ENCODE results near the gene MAPK10. TPM values are rescaled to one million over a fixed set of nuclear protein-coding genes. Genes with fewer than 3 reads are reported as not detected.

The MAPK10 gene
- total and polyA plus RNA-seq, 4 donors, result 0.82 to 3.6 (median 2.3) TPM

DNA sequence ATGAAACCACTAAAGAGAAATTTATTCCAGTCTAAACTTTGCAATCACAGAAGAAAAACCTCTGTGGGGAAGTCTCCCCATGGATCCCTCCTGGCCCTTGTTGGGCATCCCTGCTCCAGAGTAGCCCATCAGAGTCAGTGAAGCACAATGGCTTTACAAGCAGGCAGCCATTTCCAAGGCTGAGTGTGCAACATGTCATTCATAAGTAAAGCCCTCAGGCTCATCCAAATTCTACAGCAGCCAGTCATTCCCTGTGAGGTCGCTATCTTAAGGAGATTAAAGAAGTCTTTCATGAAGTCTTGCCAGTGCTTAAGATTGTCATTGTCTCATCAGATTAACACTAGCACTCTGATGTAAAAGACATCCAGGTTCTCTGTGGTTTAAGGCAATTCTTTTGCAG is 17.0 kb upstream of the MAPK10 start:
- Histone ChIP-seq H3K4me3 (ENCODE audit: low read depth in 1 of 3, low read length in 3 of 3) (no peak overlapping the region), H3K4me1 (ENCODE audit: control insufficient read depth in 4 of 4, insufficient read depth in 4 of 4, low read length in 3 of 4) (no peaks in the 10 kb centered on the region), H3K36me3 (ENCODE audit: control insufficient read depth in 4 of 4, insufficient read depth in 3 of 4, low read depth in 1 of 4, low read length in 3 of 4) (no peaks in the 10 kb centered on the region), H3K9me3 (ENCODE audit: control insufficient read depth in 4 of 4, low read length in 3 of 4) (peaks cover 0 to 4% (median 1%) of the 10 kb centered on the region in 4 donors), H3K27ac (ENCODE audit: low read depth in 1 of 2, low read length in 2 of 2) (no peak overlapping the region), H3K9ac (ENCODE audit: low read depth in 1 of 2, low read length in 2 of 2) (no peak overlapping the region), H3K27me3 (ENCODE audit: control insufficient read depth in 4 of 4, insufficient read depth in 4 of 4, low read length in 3 of 4) (no peaks in the 10 kb centered on the region)
- no peak for DNase-seq (ENCODE audit: low spot score)
- 91% methylated on average over 1 of the region's 1 CpG for WGBS
- TF ChIP-seq HNF4G (IDR thresholded peaks at IDR 0.05) (no peak), RXRA (IDR thresholded peaks at IDR 0.05) (no peak), HNF4A (conservative IDR thresholded peaks at IDR 0.05) (no peak), RAD21 (IDR thresholded peaks at IDR 0.05) (no peak), TAF1 (conservative IDR thresholded peaks at IDR 0.05) (no peak), JUND (IDR thresholded peaks at IDR 0.05) (no peak), YY1 (IDR thresholded peaks at IDR 0.05) (no peak), NR2F2 (IDR thresholded peaks at IDR 0.05) (no peak), FOXA2 (IDR thresholded peaks at IDR 0.05) (no peak), EGR1 (IDR thresholded peaks at IDR 0.05; ENCODE audit: low read depth in 2 of 2) (no peak), FOXA1 (IDR thresholded peaks at IDR 0.05) (no peak), SP1 (IDR thresholded peaks at IDR 0.05) (no peak), GABPA (IDR thresholded peaks at IDR 0.05 in 1 of 2, conservative IDR thresholded peaks at IDR 0.05 in 1 of 2) (no peak)
- TF ChIP-seq, protein P1, sequence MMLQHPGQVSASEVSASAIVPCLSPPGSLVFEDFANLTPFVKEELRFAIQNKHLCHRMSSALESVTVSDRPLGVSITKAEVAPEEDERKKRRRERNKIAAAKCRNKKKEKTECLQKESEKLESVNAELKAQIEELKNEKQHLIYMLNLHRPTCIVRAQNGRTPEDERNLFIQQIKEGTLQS (IDR thresholded peaks at IDR 0.05), result no peak
- TF ChIP-seq, protein P2, sequence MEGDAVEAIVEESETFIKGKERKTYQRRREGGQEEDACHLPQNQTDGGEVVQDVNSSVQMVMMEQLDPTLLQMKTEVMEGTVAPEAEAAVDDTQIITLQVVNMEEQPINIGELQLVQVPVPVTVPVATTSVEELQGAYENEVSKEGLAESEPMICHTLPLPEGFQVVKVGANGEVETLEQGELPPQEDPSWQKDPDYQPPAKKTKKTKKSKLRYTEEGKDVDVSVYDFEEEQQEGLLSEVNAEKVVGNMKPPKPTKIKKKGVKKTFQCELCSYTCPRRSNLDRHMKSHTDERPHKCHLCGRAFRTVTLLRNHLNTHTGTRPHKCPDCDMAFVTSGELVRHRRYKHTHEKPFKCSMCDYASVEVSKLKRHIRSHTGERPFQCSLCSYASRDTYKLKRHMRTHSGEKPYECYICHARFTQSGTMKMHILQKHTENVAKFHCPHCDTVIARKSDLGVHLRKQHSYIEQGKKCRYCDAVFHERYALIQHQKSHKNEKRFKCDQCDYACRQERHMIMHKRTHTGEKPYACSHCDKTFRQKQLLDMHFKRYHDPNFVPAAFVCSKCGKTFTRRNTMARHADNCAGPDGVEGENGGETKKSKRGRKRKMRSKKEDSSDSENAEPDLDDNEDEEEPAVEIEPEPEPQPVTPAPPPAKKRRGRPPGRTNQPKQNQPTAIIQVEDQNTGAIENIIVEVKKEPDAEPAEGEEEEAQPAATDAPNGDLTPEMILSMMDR (IDR thresholded peaks at IDR 0.05; ENCODE audit: low read depth, low read length, missing input control), result no peak
- TF ChIP-seq, protein P3, sequence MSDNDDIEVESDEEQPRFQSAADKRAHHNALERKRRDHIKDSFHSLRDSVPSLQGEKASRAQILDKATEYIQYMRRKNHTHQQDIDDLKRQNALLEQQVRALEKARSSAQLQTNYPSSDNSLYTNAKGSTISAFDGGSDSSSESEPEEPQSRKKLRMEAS (IDR thresholded peaks at IDR 0.05), result no peak
- TF ChIP-seq, protein P4, sequence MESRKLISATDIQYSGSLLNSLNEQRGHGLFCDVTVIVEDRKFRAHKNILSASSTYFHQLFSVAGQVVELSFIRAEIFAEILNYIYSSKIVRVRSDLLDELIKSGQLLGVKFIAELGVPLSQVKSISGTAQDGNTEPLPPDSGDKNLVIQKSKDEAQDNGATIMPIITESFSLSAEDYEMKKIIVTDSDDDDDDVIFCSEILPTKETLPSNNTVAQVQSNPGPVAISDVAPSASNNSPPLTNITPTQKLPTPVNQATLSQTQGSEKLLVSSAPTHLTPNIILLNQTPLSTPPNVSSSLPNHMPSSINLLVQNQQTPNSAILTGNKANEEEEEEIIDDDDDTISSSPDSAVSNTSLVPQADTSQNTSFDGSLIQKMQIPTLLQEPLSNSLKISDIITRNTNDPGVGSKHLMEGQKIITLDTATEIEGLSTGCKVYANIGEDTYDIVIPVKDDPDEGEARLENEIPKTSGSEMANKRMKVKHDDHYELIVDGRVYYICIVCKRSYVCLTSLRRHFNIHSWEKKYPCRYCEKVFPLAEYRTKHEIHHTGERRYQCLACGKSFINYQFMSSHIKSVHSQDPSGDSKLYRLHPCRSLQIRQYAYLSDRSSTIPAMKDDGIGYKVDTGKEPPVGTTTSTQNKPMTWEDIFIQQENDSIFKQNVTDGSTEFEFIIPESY (IDR thresholded peaks at IDR 0.05), result no peak
- TF ChIP-seq, protein P5, sequence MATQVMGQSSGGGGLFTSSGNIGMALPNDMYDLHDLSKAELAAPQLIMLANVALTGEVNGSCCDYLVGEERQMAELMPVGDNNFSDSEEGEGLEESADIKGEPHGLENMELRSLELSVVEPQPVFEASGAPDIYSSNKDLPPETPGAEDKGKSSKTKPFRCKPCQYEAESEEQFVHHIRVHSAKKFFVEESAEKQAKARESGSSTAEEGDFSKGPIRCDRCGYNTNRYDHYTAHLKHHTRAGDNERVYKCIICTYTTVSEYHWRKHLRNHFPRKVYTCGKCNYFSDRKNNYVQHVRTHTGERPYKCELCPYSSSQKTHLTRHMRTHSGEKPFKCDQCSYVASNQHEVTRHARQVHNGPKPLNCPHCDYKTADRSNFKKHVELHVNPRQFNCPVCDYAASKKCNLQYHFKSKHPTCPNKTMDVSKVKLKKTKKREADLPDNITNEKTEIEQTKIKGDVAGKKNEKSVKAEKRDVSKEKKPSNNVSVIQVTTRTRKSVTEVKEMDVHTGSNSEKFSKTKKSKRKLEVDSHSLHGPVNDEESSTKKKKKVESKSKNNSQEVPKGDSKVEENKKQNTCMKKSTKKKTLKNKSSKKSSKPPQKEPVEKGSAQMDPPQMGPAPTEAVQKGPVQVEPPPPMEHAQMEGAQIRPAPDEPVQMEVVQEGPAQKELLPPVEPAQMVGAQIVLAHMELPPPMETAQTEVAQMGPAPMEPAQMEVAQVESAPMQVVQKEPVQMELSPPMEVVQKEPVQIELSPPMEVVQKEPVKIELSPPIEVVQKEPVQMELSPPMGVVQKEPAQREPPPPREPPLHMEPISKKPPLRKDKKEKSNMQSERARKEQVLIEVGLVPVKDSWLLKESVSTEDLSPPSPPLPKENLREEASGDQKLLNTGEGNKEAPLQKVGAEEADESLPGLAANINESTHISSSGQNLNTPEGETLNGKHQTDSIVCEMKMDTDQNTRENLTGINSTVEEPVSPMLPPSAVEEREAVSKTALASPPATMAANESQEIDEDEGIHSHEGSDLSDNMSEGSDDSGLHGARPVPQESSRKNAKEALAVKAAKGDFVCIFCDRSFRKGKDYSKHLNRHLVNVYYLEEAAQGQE (IDR thresholded peaks at IDR 0.05), result no peak

All from liver (tissue), 9 donors.